IPS DF 6.9 (cell line): ENCODE data around the gene ZNF511.

ENCODE experiments used
- DNase-seq: peaks from one replicate; pipeline ENCODE4 v3.0.0-alpha.2; 2013; ENCODE audit warnings: low read depth, low spot score
- H3K27ac ChIP-seq: one replicate; pipeline ENCODE4 v1.5.1; 2013; ENCODE audit warnings: low read length, control low read depth
- H3K27me3 ChIP-seq: 2 replicates; pipeline ENCODE4 v1.6.1; 2013; ENCODE audit warnings: mild to moderate bottlenecking, low read length; ENCODE audit not compliant: control insufficient read depth, insufficient read depth
- H3K36me3 ChIP-seq: 2 replicates; pipeline ENCODE4 v1.6.1; 2013; ENCODE audit warnings: low read length; ENCODE audit not compliant: control insufficient read depth, insufficient read depth
- H3K4me1 ChIP-seq: 2 replicates; pipeline ENCODE4 v1.6.1; 2013; ENCODE audit warnings: low read length; ENCODE audit not compliant: control insufficient read depth, insufficient read depth
- H3K4me3 ChIP-seq: 2 replicates; pipeline ENCODE4 v1.5.1; 2013; ENCODE audit warnings: mild to moderate bottlenecking, low read length
- H3K9me3 ChIP-seq: 2 replicates; pipeline ENCODE4 v1.6.1; 2013; ENCODE audit warnings: low read length, inconsistent platforms; ENCODE audit not compliant: control insufficient read depth, insufficient read depth
- WGBS: extraction: QIAGEN DNeasy Blood & Tissue Kit; methylation state at CpG from one replicate; pipeline ENCODE4 v1.1.7; 2013; ENCODE audit warnings: mixed read lengths, missing lambda C conversion rate; ENCODE audit not compliant: insufficient read length, insufficient coverage; 5-methylcytosine and 5-hydroxymethylcytosine counted together

The ZNF511 gene

GRCh38 chr10:133267829-133268228 is 40.9 kb upstream of the ZNF511 start:
- no peaks in the 10 kb centered on the region for H3K36me3 ChIP-seq
- H3K9me3 ChIP-seq = no peaks in the 10 kb centered on the region
- WGBS = no CpG with 5 or more reads among the region's 22 CpGs
- H3K27ac ChIP-seq = no peak overlapping the region
- H3K4me3 ChIP-seq = no peak overlapping the region
- H3K27me3 ChIP-seq = no peaks in the 10 kb centered on the region
- no peak for DNase-seq
- peaks cover 2% of the 10 kb centered on the region; the same call in 1 of the 2 replicates for H3K4me1 ChIP-seq

- peaks cover 2% of the 10 kb centered on the region; the same call in 1 of the 2 replicates for H3K4me1 ChIP-seq
- WGBS = no CpG with 5 or more reads among the region's 22 CpGs
- no peak overlapping the region for H3K4me3 ChIP-seq
- no peak overlapping the region for H3K27ac ChIP-seq
- no peaks in the 10 kb centered on the region for H3K36me3 ChIP-seq
- no peaks in the 10 kb centered on the region for H3K9me3 ChIP-seq
- no peaks in the 10 kb centered on the region for H3K27me3 ChIP-seq
- DNase-seq = no peak
Observed at GRCh38 chr10:133268532-133268931, 40.2 kb upstream of the ZNF511 start.

GRCh38 chr10:133269367-133269766 is 39.3 kb upstream of the ZNF511 start:
- Histone ChIP-seq H3K4me1 (peaks cover 2% of the 10 kb centered on the region; the same call in 1 of the 2 replicates), H3K27me3 (no peaks in the 10 kb centered on the region), H3K9me3 (no peaks in the 10 kb centered on the region), H3K36me3 (no peaks in the 10 kb centered on the region), H3K27ac (no peak overlapping the region), H3K4me3 (no peak overlapping the region; the same call in 1 of the 2 replicates)
- no peak for DNase-seq
- WGBS = no CpG with 5 or more reads among the region's 26 CpGs

GRCh38 chr10:133270204-133270603 is 38.5 kb upstream of the ZNF511 start:
- DNase-seq = no peak
- Histone ChIP-seq H3K4me3 (no peak overlapping the region), H3K4me1 (peaks cover 2% of the 10 kb centered on the region; the same call in 1 of the 2 replicates), H3K9me3 (no peaks in the 10 kb centered on the region), H3K36me3 (no peaks in the 10 kb centered on the region), H3K27me3 (no peaks in the 10 kb centered on the region), H3K27ac (no peak overlapping the region)
- WGBS = no CpG with 5 or more reads among the region's 20 CpGs

- no CpG with 5 or more reads among the region's 19 CpGs for WGBS
- H3K4me3 ChIP-seq = no peak overlapping the region
- DNase-seq = no peak
Observed at GRCh38 chr10:133270773-133271297, 37.9 kb upstream of the ZNF511 start.

GRCh38 chr10:133271521-133272300 is 37.0 kb upstream of the ZNF511 start:
- Histone ChIP-seq H3K4me1 (peaks cover 5% of the 10 kb centered on the region), H3K27me3 (no peaks in the 10 kb centered on the region), H3K4me3 (no peak overlapping the region), H3K27ac (no peak overlapping the region), H3K36me3 (no peaks in the 10 kb centered on the region), H3K9me3 (no peaks in the 10 kb centered on the region)
- no peak for DNase-seq
- WGBS = no CpG with 5 or more reads among the region's 35 CpGs

More at GRCh38 chr10:133270773-133271297, 37.9 kb upstream of the ZNF511 start:
- Histone ChIP-seq H3K27ac (no peak overlapping the region), H3K4me1 (peaks cover 2% of the 10 kb centered on the region; the same call in 1 of the 2 replicates), H3K36me3 (no peaks in the 10 kb centered on the region), H3K27me3 (no peaks in the 10 kb centered on the region), H3K9me3 (no peaks in the 10 kb centered on the region)

GRCh38 chr10:133272301-133272963 is 36.3 kb upstream of the ZNF511 start:
- no peak for DNase-seq
- Histone ChIP-seq H3K4me3 (no peak overlapping the region), H3K27me3 (no peaks in the 10 kb centered on the region), H3K9me3 (no peaks in the 10 kb centered on the region), H3K27ac (no peak overlapping the region), H3K4me1 (peaks cover 7% of the 10 kb centered on the region), H3K36me3 (no peaks in the 10 kb centered on the region)
- WGBS = no CpG with 5 or more reads among the region's 29 CpGs

- Histone ChIP-seq H3K36me3 (no peaks in the 10 kb centered on the region), H3K4me3 (no peak overlapping the region), H3K9me3 (no peaks in the 10 kb centered on the region), H3K27me3 (no peaks in the 10 kb centered on the region), H3K4me1 (peaks cover 7% of the 10 kb centered on the region), H3K27ac (no peak overlapping the region)
- no peak for DNase-seq
- WGBS = no CpG with 5 or more reads among the region's 25 CpGs
Observed at GRCh38 chr10:133272964-133273420, 35.7 kb upstream of the ZNF511 start.

GRCh38 chr10:133273534-133274143 is 35.1 kb upstream of the ZNF511 start:
- peaks cover 7% of the 10 kb centered on the region for H3K4me1 ChIP-seq
- H3K36me3 ChIP-seq = no peaks in the 10 kb centered on the region
- no peak overlapping the region for H3K27ac ChIP-seq
- H3K9me3 ChIP-seq = no peaks in the 10 kb centered on the region
- WGBS = no CpG with 5 or more reads among the region's 28 CpGs
- H3K27me3 ChIP-seq = no peaks in the 10 kb centered on the region
- H3K4me3 ChIP-seq = no peak overlapping the region
- DNase-seq = no peak
